Peyer's patch (tissue), 4 donors: Measurements from ENCODE around the gene FOS.
A peak's percentile ranks its signal among the peaks of the same experiment; 100 is the strongest.

Experiments
- POLR2A ChIP-seq, 2 donors: fragments of 450-650 bp; IDR thresholded peaks; one replicate each; pipeline ENCODE4 v1.5.1; 2017; ENCODE audit warnings: antibody characterized with exemption in 2 of 2, mild to moderate bottlenecking in 2 of 2, moderate library complexity in 2 of 2
- TF ChIP-seq, protein P1 (sequence below), 6 experiments: fragments of 450-650 bp in 4 of 6; fragments of 200-600 bp in 2 of 6; sonication (generic) in 1 of 6; IDR thresholded peaks; one replicate each; pipeline ENCODE4 v1.5.1; 2017 to 2019; ENCODE audit warnings: antibody characterized with exemption in 6 of 6, mild to moderate bottlenecking in 3 of 6, moderate library complexity in 1 of 6

DNA sequence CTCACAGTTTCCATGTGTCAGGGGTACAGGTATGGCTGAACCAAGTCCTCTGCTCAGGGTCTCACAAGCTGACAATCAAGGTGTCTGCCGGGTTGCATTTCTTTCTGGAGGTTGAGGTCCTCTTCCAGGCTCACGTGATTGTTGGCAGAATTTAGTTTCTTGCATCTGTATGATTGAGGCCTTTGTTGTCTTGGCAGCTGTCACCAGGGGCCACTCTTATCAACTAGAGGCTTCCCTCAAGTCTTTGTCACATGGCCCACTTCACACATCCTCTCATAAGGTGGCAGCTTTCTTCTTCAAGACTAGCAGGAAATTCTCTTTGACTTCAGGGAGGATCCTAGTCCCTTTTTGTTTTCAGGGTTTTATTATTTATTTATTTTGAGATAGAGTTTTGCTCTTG is 46.0 kb upstream of the FOS start:
- TF ChIP-seq, protein P1, sequence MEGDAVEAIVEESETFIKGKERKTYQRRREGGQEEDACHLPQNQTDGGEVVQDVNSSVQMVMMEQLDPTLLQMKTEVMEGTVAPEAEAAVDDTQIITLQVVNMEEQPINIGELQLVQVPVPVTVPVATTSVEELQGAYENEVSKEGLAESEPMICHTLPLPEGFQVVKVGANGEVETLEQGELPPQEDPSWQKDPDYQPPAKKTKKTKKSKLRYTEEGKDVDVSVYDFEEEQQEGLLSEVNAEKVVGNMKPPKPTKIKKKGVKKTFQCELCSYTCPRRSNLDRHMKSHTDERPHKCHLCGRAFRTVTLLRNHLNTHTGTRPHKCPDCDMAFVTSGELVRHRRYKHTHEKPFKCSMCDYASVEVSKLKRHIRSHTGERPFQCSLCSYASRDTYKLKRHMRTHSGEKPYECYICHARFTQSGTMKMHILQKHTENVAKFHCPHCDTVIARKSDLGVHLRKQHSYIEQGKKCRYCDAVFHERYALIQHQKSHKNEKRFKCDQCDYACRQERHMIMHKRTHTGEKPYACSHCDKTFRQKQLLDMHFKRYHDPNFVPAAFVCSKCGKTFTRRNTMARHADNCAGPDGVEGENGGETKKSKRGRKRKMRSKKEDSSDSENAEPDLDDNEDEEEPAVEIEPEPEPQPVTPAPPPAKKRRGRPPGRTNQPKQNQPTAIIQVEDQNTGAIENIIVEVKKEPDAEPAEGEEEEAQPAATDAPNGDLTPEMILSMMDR (IDR thresholded peaks at IDR 0.05) = peak in 1 of 6 experiments; percentile 23
- no peak for TF ChIP-seq POLR2A (IDR thresholded peaks at IDR 0.05)
